ENCODE measurements around the gene PDE1A. TPM values are rescaled to one million over a fixed set of nuclear protein-coding genes. Genes with fewer than 3 reads are reported as not detected.
"Not testable (repeated sequence)": the region's sequence is repeated elsewhere in the genome, so short reads cannot be mapped to it uniquely, and the experiment has no call there.

The PDE1A gene
- total RNA-seq, 1 experiment from 2014 or later, result 3.1 TPM

GRCh38 chr2:182281276-182281675 lies 145.6 kb downstream of the PDE1A start:
- POLR2A ChIA-PET (ENCODE audit: low non-redundant PET), result interaction anchor here (0.6 kb wide), 1 partner anchor 296 kb away, joined by 5 read pairs; no protein-coding TSS in a partner anchor

GRCh38 chr2:182280118-182280517 lies 146.7 kb downstream of the PDE1A start:
- no peak for TF ChIP-seq CTCF (conservative IDR thresholded peaks at IDR 0.05; ENCODE audit: low read depth, low read length)
- TF ChIP-seq EZH2 (IDR thresholded peaks at IDR 0.05; ENCODE audit: borderline replicate concordance, low read depth, low read length, poor library complexity, severe bottlenecking), result no peak

More at GRCh38 chr2:182281276-182281675, 145.6 kb downstream of the PDE1A start:
- no peak overlapping the region for H3K4me3 ChIP-seq (ENCODE audit: low read depth, low read length, poor library complexity, severe bottlenecking)
- DNase-seq (ENCODE audit: low spot score), result no peak
- no peaks in the 10 kb centered on the region for H3K36me3 ChIP-seq (ENCODE audit: insufficient read depth, low read length, poor library complexity, severe bottlenecking)
- no peaks in the 10 kb centered on the region for H3K27me3 ChIP-seq (replicated peaks; ENCODE audit: insufficient read depth, low read depth, low read length, poor library complexity)
- no peaks in the 10 kb centered on the region for H3K4me1 ChIP-seq (ENCODE audit: insufficient read depth, low read length, poor library complexity, severe bottlenecking)
- CTCF ChIA-PET, result no interaction called here
- no TSS peak for BruUV-seq (replicated peaks)
- H3K9me3 ChIP-seq (ENCODE audit: low read depth, low read length, poor library complexity, severe bottlenecking), result peaks cover 16% of the 10 kb centered on the region
- H3K27ac ChIP-seq (ENCODE audit: low read depth, low read length, poor library complexity, severe bottlenecking), result no peak overlapping the region
- TF ChIP-seq CTCF (conservative IDR thresholded peaks at IDR 0.05; ENCODE audit: low read depth, low read length) (no peak), EZH2 (IDR thresholded peaks at IDR 0.05; ENCODE audit: borderline replicate concordance, low read depth, low read length, poor library complexity, severe bottlenecking) (no peak)
- intact Hi-C loops (cut with micrococcal nuclease; ENCODE audit: unreplicated experiment), result no loop called here

GRCh38 chr2:182276662-182277061 lies 150.2 kb downstream of the PDE1A start:
- CTCF ChIA-PET, result interaction anchor here (1.5 kb wide), 1 partner anchor 372 kb away, joined by 3 read pairs; no protein-coding TSS in a partner anchor
- intact Hi-C loops (cut with micrococcal nuclease; ENCODE audit: unreplicated experiment), result loop anchor here (1.0 kb wide), 1 partner anchor 301 kb away; no protein-coding TSS in a partner anchor
- peak; percentile 18 for DNase-seq (ENCODE audit: low spot score)
- H3K36me3 ChIP-seq (ENCODE audit: insufficient read depth, low read length, poor library complexity, severe bottlenecking); H3K4me1 ChIP-seq (ENCODE audit: insufficient read depth, low read length, poor library complexity, severe bottlenecking); H3K27me3 ChIP-seq (replicated peaks; ENCODE audit: insufficient read depth, low read depth, low read length, poor library complexity); BruUV-seq (replicated peaks); POLR2A ChIA-PET (ENCODE audit: low non-redundant PET); H3K27ac ChIP-seq (ENCODE audit: low read depth, low read length, poor library complexity, severe bottlenecking); H3K4me3 ChIP-seq (ENCODE audit: low read depth, low read length, poor library complexity, severe bottlenecking): not testable (repeated sequence)
- peaks cover 23% of the 10 kb centered on the region for H3K9me3 ChIP-seq (ENCODE audit: low read depth, low read length, poor library complexity, severe bottlenecking)

More at GRCh38 chr2:182280118-182280517, 146.7 kb downstream of the PDE1A start:
- Histone ChIP-seq H3K4me3 (ENCODE audit: low read depth, low read length, poor library complexity, severe bottlenecking) (no peak overlapping the region), H3K27me3 (replicated peaks; ENCODE audit: insufficient read depth, low read depth, low read length, poor library complexity) (no peaks in the 10 kb centered on the region), H3K27ac (ENCODE audit: low read depth, low read length, poor library complexity, severe bottlenecking) (peak overlapping the region; percentile 12), H3K36me3 (ENCODE audit: insufficient read depth, low read length, poor library complexity, severe bottlenecking) (no peaks in the 10 kb centered on the region), H3K4me1 (ENCODE audit: insufficient read depth, low read length, poor library complexity, severe bottlenecking) (peaks cover 4% of the 10 kb centered on the region), H3K9me3 (ENCODE audit: low read depth, low read length, poor library complexity, severe bottlenecking) (peaks cover 16% of the 10 kb centered on the region)
- no TSS peak for BruUV-seq (replicated peaks)
- DNase-seq (ENCODE audit: low spot score), result peak; percentile 43
- ChIA-PET CTCF (no interaction called here), POLR2A (ENCODE audit: low non-redundant PET) (no interaction called here)
- intact Hi-C loops (cut with micrococcal nuclease; ENCODE audit: unreplicated experiment), result no loop called here

- POLR2A ChIA-PET (ENCODE audit: low non-redundant PET), result no interaction called here
- no peaks in the 10 kb centered on the region for H3K36me3 ChIP-seq (ENCODE audit: insufficient read depth, low read length, poor library complexity, severe bottlenecking)
- no peaks in the 10 kb centered on the region for H3K9me3 ChIP-seq (ENCODE audit: low read depth, low read length, poor library complexity, severe bottlenecking)
- no peak overlapping the region for H3K4me3 ChIP-seq (ENCODE audit: low read depth, low read length, poor library complexity, severe bottlenecking)
- CTCF ChIA-PET, result no interaction called here
- no peaks in the 10 kb centered on the region for H3K27me3 ChIP-seq (replicated peaks; ENCODE audit: insufficient read depth, low read depth, low read length, poor library complexity)
- no peak for DNase-seq (ENCODE audit: low spot score)
- no peak overlapping the region for H3K27ac ChIP-seq (ENCODE audit: low read depth, low read length, poor library complexity, severe bottlenecking)
- no peak for TF ChIP-seq CTCF (conservative IDR thresholded peaks at IDR 0.05; ENCODE audit: low read depth, low read length)
- no peak for TF ChIP-seq EZH2 (IDR thresholded peaks at IDR 0.05; ENCODE audit: borderline replicate concordance, low read depth, low read length, poor library complexity, severe bottlenecking)
- no peaks in the 10 kb centered on the region for H3K4me1 ChIP-seq (ENCODE audit: insufficient read depth, low read length, poor library complexity, severe bottlenecking)
- intact Hi-C loops (cut with micrococcal nuclease; ENCODE audit: unreplicated experiment), result no loop called here
- BruUV-seq (replicated peaks), result no TSS peak
Measured at GRCh38 chr2:182267971-182268370, 158.9 kb downstream of the PDE1A start.
